ENCODE results near the gene CATSPERD.

Gene CATSPERD

GRCh38 chr19:5719961-5720790 is at the start of gene CATSPERD, which contains the start of gene LONP1:
TSS of gene CATSPERD (plus strand) at chr19:5720637. CDS start at chr19:5720738, 101 bp downstream.
TSS of gene LONP1 (minus strand) at chr19:5720146. CDS start at chr19:5720132, 14 bp downstream.
- intact Hi-C loops (cut with DNase I) = loop anchor here (1.0 to 5.0 kb wide), 3 partner anchors 30 to 72 kb away; partner anchors contain the start of genes DUS3L, MICOS13 and RPL36

GRCh38 chr19:5671600-5671999 is 48.8 kb upstream of the CATSPERD start:
- DNase-seq = peak in 3 of 10 donors; percentile 20 to 41 (median 40)
- intact Hi-C loops (cut with DNase I) = no loop called here

More at GRCh38 chr19:5719961-5720790, at the start of gene CATSPERD, which contains the start of gene LONP1:
- DNase-seq = peak; percentile 96 to 100 (median 98)

- intact Hi-C loops (cut with DNase I) = no loop called here
- DNase-seq = peak in 2 of 10 donors; percentile 14 to 21
Observed at GRCh38 chr19:5672708-5673459, 47.6 kb upstream of the CATSPERD start.

- no peak for DNase-seq
Observed at GRCh38 chr19:5673752-5674151, 46.7 kb upstream of the CATSPERD start.

GRCh38 chr19:5674714-5675113 is 45.7 kb upstream of the CATSPERD start:
- DNase-seq = no peak

More at GRCh38 chr19:5673752-5674151, 46.7 kb upstream of the CATSPERD start:
- intact Hi-C loops (cut with DNase I) = no loop called here

GRCh38 chr19:5676105-5676771 is 44.2 kb upstream of the CATSPERD start:
- intact Hi-C loops (cut with DNase I) = no loop called here
- DNase-seq = no peak

More at GRCh38 chr19:5674714-5675113, 45.7 kb upstream of the CATSPERD start:
- intact Hi-C loops (cut with DNase I) = no loop called here

- DNase-seq = no peak
- intact Hi-C loops (cut with DNase I) = no loop called here
Observed at GRCh38 chr19:5676772-5677105, 43.7 kb upstream of the CATSPERD start.

GRCh38 chr19:5677136-5677535 is 43.3 kb upstream of the CATSPERD start:
- no peak for DNase-seq
- intact Hi-C loops (cut with DNase I) = no loop called here

GRCh38 chr19:5677580-5677979 is 42.9 kb upstream of the CATSPERD start:
- intact Hi-C loops (cut with DNase I) = no loop called here

GRCh38 chr19:5678071-5678718 is 42.2 kb upstream of the CATSPERD start:
- intact Hi-C loops (cut with DNase I) = no loop called here
- peak in 1 of 10 donors; percentile 67 for DNase-seq

More at GRCh38 chr19:5677580-5677979, 42.9 kb upstream of the CATSPERD start:
- DNase-seq = no peak

GRCh38 chr19:5679289-5680083 is 41.0 kb upstream of the CATSPERD start:
- intact Hi-C loops (cut with DNase I) = loop anchor here (1.0 to 2.0 kb wide), 3 partner anchors 41 to 111 kb away; partner anchors contain the start of genes CATSPERD, DUS3L, LONP1 and SAFB
- no peak for DNase-seq

GRCh38 chr19:5680084-5680436 is 40.4 kb upstream of the CATSPERD start:
- peak in 4 of 10 donors; percentile 45 to 93 (median 74) for DNase-seq
- intact Hi-C loops (cut with DNase I) = loop anchor here (1.0 to 2.0 kb wide), 3 partner anchors 40 to 111 kb away; partner anchors contain the start of genes CATSPERD, DUS3L, LONP1 and SAFB

GRCh38 chr19:5680437-5681368 is 39.7 kb upstream of the CATSPERD start, which contains the start of the genes HSD11B1L and MICOS13:
TSS of gene HSD11B1L (plus strand) at chr19:5681027. CDS start at chr19:5684833, 3,806 bp downstream.
TSS of gene MICOS13 (minus strand) at chr19:5680516. CDS start at chr19:5680486, 30 bp downstream.
- peak; percentile 98 to 100 (median 99) for DNase-seq
- intact Hi-C loops (cut with DNase I) = loop anchor here (1.0 to 2.0 kb wide), 3 partner anchors 40 to 110 kb away; partner anchors contain the start of genes CATSPERD, DUS3L, LONP1 and SAFB

GRCh38 chr19:5681391-5682106 is 38.9 kb upstream of the CATSPERD start:
- intact Hi-C loops (cut with DNase I) = loop anchor here (2.0 kb wide), 2 partner anchors 59 to 109 kb away; partner anchors contain the start of genes DUS3L, SAFB and SAFB2
- DNase-seq = no peak

GRCh38 chr19:5682107-5682482 is 38.3 kb upstream of the CATSPERD start:
- intact Hi-C loops (cut with DNase I) = no loop called here
- DNase-seq = no peak

- intact Hi-C loops (cut with DNase I) = no loop called here
- DNase-seq = no peak
Observed at GRCh38 chr19:5683177-5683886, 37.1 kb upstream of the CATSPERD start.
